ENCODE measurements around the gene TTF1. TPM values are rescaled to one million over a fixed set of nuclear protein-coding genes. Genes with fewer than 3 reads are reported as not detected.
A peak's percentile ranks its signal among the peaks of the same experiment; 100 is the strongest.

TTF1 gene
- total RNA-seq, 2 experiments from 2014 or later: 27.1 to 29.9 TPM

DNA sequence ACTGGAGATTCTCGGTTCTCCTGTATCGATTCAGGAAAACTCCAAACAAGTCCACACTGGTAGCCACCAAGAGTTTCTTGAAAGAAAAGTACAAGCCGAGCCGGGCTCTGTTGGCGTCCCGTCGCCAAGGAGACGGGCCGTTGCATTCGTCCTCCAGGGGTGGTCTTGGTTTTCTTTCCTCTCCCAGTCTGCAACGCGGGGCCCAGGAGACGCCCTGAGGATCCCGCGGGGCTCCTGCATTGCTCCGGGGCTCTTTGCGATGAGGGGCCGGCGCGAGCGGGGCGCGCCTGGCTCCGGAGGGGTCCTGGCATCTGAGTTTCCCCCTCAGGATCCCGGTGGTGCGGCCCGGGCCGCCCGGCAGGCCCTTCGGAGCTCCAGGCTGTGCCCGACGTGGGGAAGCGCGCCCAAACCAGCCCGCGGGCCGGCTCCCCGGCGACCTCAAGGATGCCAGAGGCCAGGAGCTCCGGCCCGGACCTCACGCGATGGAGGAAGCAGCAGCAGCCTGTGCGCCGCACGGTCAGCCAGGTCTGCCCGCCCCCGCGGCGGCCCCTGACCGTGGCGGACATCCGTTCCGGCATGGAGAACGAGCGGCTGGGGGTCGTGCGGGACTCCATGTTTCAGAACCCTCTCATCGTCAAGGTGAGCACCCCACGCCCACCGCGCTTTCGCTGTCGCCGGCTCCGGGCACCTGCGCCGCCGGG is 3.3 kb upstream of the TTF1 start, which contains the start of gene CFAP77:
TSS of gene CFAP77 (plus strand) at position 384 of the 701 bp plus-strand sequence. CDS start at position 445, 61 bp downstream.
- CTCF ChIA-PET: no interaction called here
- no peak within 1 kb of the TSS for H3K27ac Mint-ChIP-seq
- peak; percentile 31 for DNase-seq

DNA sequence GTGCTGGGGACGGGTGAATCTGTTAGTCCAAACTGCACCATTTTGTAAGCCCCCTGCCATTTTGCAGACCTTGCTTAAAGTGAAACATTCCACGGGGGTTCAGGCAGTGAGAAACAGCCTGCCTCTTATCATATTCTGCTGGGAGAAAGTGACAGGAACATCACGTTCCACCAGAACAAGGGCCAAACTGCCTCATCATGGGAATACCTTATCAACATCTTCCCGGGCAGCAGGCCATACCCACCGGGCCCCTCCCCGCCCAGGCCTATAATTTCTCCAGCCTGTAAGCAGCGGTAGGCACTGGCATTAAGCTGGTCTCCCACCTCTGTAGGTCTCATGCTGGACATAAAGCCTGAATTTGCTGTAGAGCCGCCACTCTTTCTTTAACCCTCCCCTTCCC is 1.9 kb upstream of the TTF1 start:
- H3K36me3 Mint-ChIP-seq (ENCODE audit: low read depth): peaks cover 10% of the 10 kb centered on the region
- H3K9me3 Mint-ChIP-seq: no peaks in the 10 kb centered on the region
- no peak overlapping the region for H3K4me3 Mint-ChIP-seq
- H3K27me3 Mint-ChIP-seq (ENCODE audit: low read depth): peaks cover 21% of the 10 kb centered on the region
- no peak overlapping the region for H3K27ac Mint-ChIP-seq
- H3K4me1 Mint-ChIP-seq (ENCODE audit: low read depth): peaks cover 51% of the 10 kb centered on the region
- no peak for DNase-seq
- intact Hi-C loops (cut with micrococcal nuclease): loop anchor here (5.0 to 10.0 kb wide), 2 partner anchors 264 to 356 kb away; partner anchors contain the start of gene GTF3C4
- CTCF ChIA-PET: no interaction called here

More for the DNA sequence above, 3.3 kb upstream of the TTF1 start, which contains the start of gene CFAP77:
- Mint-ChIP-seq H3K4me3 (peak within 1 kb of the TSS; percentile 53), H3K36me3 (ENCODE audit: low read depth) (peaks cover 4% of the 10 kb centered on the region), H3K9me3 (no peaks in the 10 kb centered on the region), H3K27me3 (ENCODE audit: low read depth) (peaks cover 35% of the 10 kb centered on the region), H3K4me1 (ENCODE audit: low read depth) (peaks cover 37% of the 10 kb centered on the region)
- intact Hi-C loops (cut with micrococcal nuclease): loop anchor here (2.0 to 10.0 kb wide), 4 partner anchors 77 to 355 kb away; partner anchors contain the start of genes BARHL1 and GTF3C4

DNA sequence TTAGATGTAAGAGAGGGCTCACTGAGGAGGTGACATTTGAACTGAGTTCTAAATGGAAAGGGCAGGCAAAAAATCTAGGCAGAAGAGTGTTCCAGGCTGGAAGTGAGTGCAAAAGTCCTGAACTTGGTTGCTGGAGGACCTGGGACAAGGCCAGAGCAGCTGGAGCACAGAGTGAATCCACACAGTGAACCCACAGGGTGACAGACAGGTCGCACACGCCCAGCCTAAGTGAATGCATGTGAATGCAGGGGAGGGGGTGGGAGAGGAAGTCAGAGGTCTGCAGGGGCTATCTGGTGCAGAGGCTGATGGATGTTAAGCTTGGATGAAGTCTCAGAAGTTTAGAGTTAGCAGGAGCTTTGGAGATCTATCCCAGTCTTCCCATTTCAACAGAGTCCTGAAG is 556 bp upstream of the TTF1 start:
- H3K27me3 Mint-ChIP-seq (ENCODE audit: low read depth): peaks cover 14% of the 10 kb centered on the region
- CTCF ChIA-PET: no interaction called here
- H3K27ac Mint-ChIP-seq: peak overlapping the region; percentile 90
- H3K4me3 Mint-ChIP-seq: peak overlapping the region; percentile 95
- intact Hi-C loops (cut with micrococcal nuclease): loop anchor here (5.0 to 10.0 kb wide), 2 partner anchors 265 to 358 kb away; partner anchors contain the start of gene GTF3C4
- H3K4me1 Mint-ChIP-seq (ENCODE audit: low read depth): peaks cover 53% of the 10 kb centered on the region
- DNase-seq: no peak
- H3K36me3 Mint-ChIP-seq (ENCODE audit: low read depth): peaks cover 18% of the 10 kb centered on the region
- H3K9me3 Mint-ChIP-seq: no peaks in the 10 kb centered on the region

GRCh38 chr9:132404228-132404881 is 2.3 kb downstream of the TTF1 start:
- Mint-ChIP-seq H3K9me3 (no peaks in the 10 kb centered on the region), H3K4me3 (peak overlapping the region; percentile 95), H3K4me1 (ENCODE audit: low read depth) (peaks cover 47% of the 10 kb centered on the region), H3K27ac (peak overlapping the region; percentile 90), H3K36me3 (ENCODE audit: low read depth) (peaks cover 41% of the 10 kb centered on the region), H3K27me3 (ENCODE audit: low read depth) (no peaks in the 10 kb centered on the region)
- intact Hi-C loops (cut with micrococcal nuclease): loop anchor here (1.0 to 10.0 kb wide), 2 partner anchors 54 to 360 kb away; no protein-coding TSS in a partner anchor
- peak; percentile 55 for DNase-seq
- CTCF ChIA-PET: interaction anchor here (0.6 to 0.8 kb wide), 6 partner anchors 53 to 341 kb away, joined by 3 to 6 read pairs (median 3); no protein-coding TSS in a partner anchor

- H3K27me3 Mint-ChIP-seq (ENCODE audit: low read depth): no peaks in the 10 kb centered on the region
- no peaks in the 10 kb centered on the region for H3K9me3 Mint-ChIP-seq
- no peak overlapping the region for H3K27ac Mint-ChIP-seq
- CTCF ChIA-PET: no interaction called here
- DNase-seq: no peak
- H3K4me3 Mint-ChIP-seq: no peak overlapping the region
- peaks cover 43% of the 10 kb centered on the region for H3K4me1 Mint-ChIP-seq (ENCODE audit: low read depth)
- peaks cover 53% of the 10 kb centered on the region for H3K36me3 Mint-ChIP-seq (ENCODE audit: low read depth)
- intact Hi-C loops (cut with micrococcal nuclease): loop anchor here (10.0 kb wide), 1 partner anchor 363 kb away; no protein-coding TSS in a partner anchor
Observed at GRCh38 chr9:132401824-132402223, 4.8 kb downstream of the TTF1 start.

DNA sequence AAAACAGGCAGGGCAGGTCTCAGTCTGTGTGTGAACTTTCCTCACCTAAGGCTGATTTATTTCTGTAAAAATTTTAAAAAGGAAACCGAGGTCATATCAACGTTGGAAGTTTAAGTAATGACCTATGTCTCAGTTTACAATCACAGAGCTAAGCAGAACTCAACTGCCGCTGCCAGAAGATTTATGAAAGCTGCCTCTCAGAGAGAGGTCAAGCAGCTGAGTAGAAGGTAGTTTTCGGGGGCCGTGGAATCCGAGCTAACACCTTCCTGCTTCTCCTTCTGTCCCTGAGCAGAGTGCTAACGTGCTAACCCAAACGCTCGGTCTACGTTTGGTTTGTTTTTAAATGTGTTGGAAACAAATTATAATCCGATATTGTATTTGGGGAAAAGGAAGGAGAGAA is 11.1 kb downstream of the TTF1 start:
- Mint-ChIP-seq H3K4me1 (ENCODE audit: low read depth) (peaks cover 6% of the 10 kb centered on the region), H3K4me3 (no peak overlapping the region), H3K36me3 (ENCODE audit: low read depth) (peaks cover 46% of the 10 kb centered on the region), H3K27ac (no peak overlapping the region), H3K9me3 (no peaks in the 10 kb centered on the region), H3K27me3 (ENCODE audit: low read depth) (no peaks in the 10 kb centered on the region)
- CTCF ChIA-PET: no interaction called here
- DNase-seq: no peak
- intact Hi-C loops (cut with micrococcal nuclease): no loop called here

GRCh38 chr9:132391449-132391848 is 15.2 kb downstream of the TTF1 start:
- Mint-ChIP-seq H3K27me3 (ENCODE audit: low read depth) (no peaks in the 10 kb centered on the region), H3K4me3 (no peak overlapping the region), H3K4me1 (ENCODE audit: low read depth) (no peaks in the 10 kb centered on the region), H3K9me3 (no peaks in the 10 kb centered on the region), H3K27ac (no peak overlapping the region), H3K36me3 (ENCODE audit: low read depth) (peaks cover 47% of the 10 kb centered on the region)
- intact Hi-C loops (cut with micrococcal nuclease): no loop called here
- no peak for DNase-seq
- CTCF ChIA-PET: interaction anchor here (0.6 kb wide), 1 partner anchor 563 kb away, joined by 6 read pairs; no protein-coding TSS in a partner anchor

GRCh38 chr9:132390966-132391365 is 15.7 kb downstream of the TTF1 start:
- no peak for DNase-seq
- Mint-ChIP-seq H3K4me3 (no peak overlapping the region), H3K4me1 (ENCODE audit: low read depth) (no peaks in the 10 kb centered on the region), H3K9me3 (no peaks in the 10 kb centered on the region), H3K27ac (no peak overlapping the region), H3K27me3 (ENCODE audit: low read depth) (no peaks in the 10 kb centered on the region), H3K36me3 (ENCODE audit: low read depth) (peaks cover 47% of the 10 kb centered on the region)
- intact Hi-C loops (cut with micrococcal nuclease): no loop called here
- CTCF ChIA-PET: no interaction called here

GRCh38 chr9:132387133-132387532 is 19.5 kb downstream of the TTF1 start:
- intact Hi-C loops (cut with micrococcal nuclease): no loop called here
- Mint-ChIP-seq H3K4me1 (ENCODE audit: low read depth) (peaks cover 20% of the 10 kb centered on the region), H3K36me3 (ENCODE audit: low read depth) (peaks cover 55% of the 10 kb centered on the region), H3K4me3 (no peak overlapping the region), H3K9me3 (no peaks in the 10 kb centered on the region), H3K27ac (no peak overlapping the region), H3K27me3 (ENCODE audit: low read depth) (no peaks in the 10 kb centered on the region)
- CTCF ChIA-PET: no interaction called here
- no peak for DNase-seq

- Mint-ChIP-seq H3K27me3 (ENCODE audit: low read depth) (no peaks in the 10 kb centered on the region), H3K36me3 (ENCODE audit: low read depth) (peaks cover 46% of the 10 kb centered on the region), H3K9me3 (no peaks in the 10 kb centered on the region), H3K4me1 (ENCODE audit: low read depth) (peaks cover 24% of the 10 kb centered on the region), H3K4me3 (no peak overlapping the region), H3K27ac (peak overlapping the region; percentile 50)
- DNase-seq: no peak
- intact Hi-C loops (cut with micrococcal nuclease): no loop called here
- CTCF ChIA-PET: interaction anchor here (1.0 kb wide), 1 partner anchor 31 kb away, joined by 3 read pairs; no protein-coding TSS in a partner anchor
Observed at GRCh38 chr9:132384376-132384775, 22.3 kb downstream of the TTF1 start.

- H3K27ac Mint-ChIP-seq: peak overlapping the region; percentile 46
- H3K4me3 Mint-ChIP-seq: no peak overlapping the region
- intact Hi-C loops (cut with micrococcal nuclease): no loop called here
- CTCF ChIA-PET: interaction anchor here (1.0 kb wide), 1 partner anchor 30 kb away, joined by 3 read pairs; no protein-coding TSS in a partner anchor
- no peaks in the 10 kb centered on the region for H3K27me3 Mint-ChIP-seq (ENCODE audit: low read depth)
- no peak for DNase-seq
- peaks cover 24% of the 10 kb centered on the region for H3K4me1 Mint-ChIP-seq (ENCODE audit: low read depth)
- H3K36me3 Mint-ChIP-seq (ENCODE audit: low read depth): peaks cover 44% of the 10 kb centered on the region
- no peaks in the 10 kb centered on the region for H3K9me3 Mint-ChIP-seq
Observed at GRCh38 chr9:132383462-132383883, 23.2 kb downstream of the TTF1 start.

GRCh38 chr9:132381966-132382541 is 24.6 kb downstream of the TTF1 start:
- Mint-ChIP-seq H3K4me1 (ENCODE audit: low read depth) (peaks cover 24% of the 10 kb centered on the region), H3K27me3 (ENCODE audit: low read depth) (no peaks in the 10 kb centered on the region), H3K36me3 (ENCODE audit: low read depth) (peaks cover 34% of the 10 kb centered on the region), H3K9me3 (no peaks in the 10 kb centered on the region), H3K4me3 (no peak overlapping the region), H3K27ac (peak overlapping the region; percentile 15)
- intact Hi-C loops (cut with micrococcal nuclease): no loop called here
- CTCF ChIA-PET: no interaction called here
- DNase-seq: no peak
